A549 (cell line): ENCODE results near the gene COL17A1. TPM values are rescaled to one million over a fixed set of nuclear protein-coding genes. Genes with fewer than 3 reads are reported as not detected.

ENCODE experiments used
- ATAC-seq, 2 experiments: fragments of 200-7000 bp in 1 of 2; fragments of >200 bp in 1 of 2; cut with Nextera tagmentation in 1 of 2; cut with Tn5 transposase in 1 of 2; 3 replicates each; pipeline versions ENCODE4 v1.8.0 to v1.9.1; 2018 to 2020; ENCODE audit warnings: mild to moderate bottlenecking in 1 of 2, moderate library complexity in 1 of 2
- CTCF ChIA-PET: fragments of 300-600 bp; sonication (Branson Sonifier 250); formaldehyde crosslinking; extraction: SDS; loops from one replicate; lab custom pipeline; 2021; ENCODE audit warnings: antibody characterized with exemption, inconsistent platforms; lab: Yijun Ruan, JAX
- POLR2A ChIA-PET: fragments of 350-600 bp; formaldehyde crosslinking; extraction: SDS; loops from one replicate; lab custom pipeline; 2021; ENCODE audit warnings: antibody characterized with exemption, inconsistent platforms; lab: Yijun Ruan, JAX
- DNase-seq, 2 experiments: peaks; one replicate each; pipeline versions ENCODE4 v3.0.0 to v3.0.0-alpha.2; 2011 to 2016; ENCODE audit warnings: low read depth in 1 of 2, low spot score in 1 of 2
- FAIRE-seq: peaks from 2 replicates; lab custom pipeline; 2011; peaks lifted over from hg19 to GRCh38; lab: Jason Lieb, UNC
- H3K27ac ChIP-seq, 2 experiments: fragments of >200 bp; sonication (Bioruptor Twin); formaldehyde crosslinking; 3 replicates each; pipeline ENCODE4 v1.5.1; 2016 to 2017
- H3K4me1 ChIP-seq: fragments of >200 bp; sonication (Bioruptor Twin); formaldehyde crosslinking; 3 replicates; pipeline ENCODE4 v1.6.1; 2016
- H3K4me2 ChIP-seq: fragments of >200 bp; sonication (Bioruptor Twin); formaldehyde crosslinking; 3 replicates; pipeline ENCODE4 v1.6.1; 2016
- H3K4me3 ChIP-seq: fragments of >200 bp; sonication (Bioruptor Twin); formaldehyde crosslinking; 3 replicates; pipeline ENCODE4 v1.5.1; 2016
- H3K9me3 ChIP-seq: fragments of >200 bp; sonication (Bioruptor Twin); formaldehyde crosslinking; 3 replicates; pipeline ENCODE4 v1.6.1; 2016
- BHLHE40 ChIP-seq: IDR thresholded peaks from 2 replicates; pipeline ENCODE4 v1.6.1; 2012; ENCODE audit warnings: low read depth, low read length, inconsistent platforms
- CBX2 ChIP-seq: fragments of 200-600 bp; sonication (generic); IDR thresholded peaks from 2 replicates; pipeline ENCODE4 v1.6.1; 2016; ENCODE audit warnings: low read depth, mild to moderate bottlenecking, borderline replicate concordance
- CBX8 ChIP-seq: fragments of 200-600 bp; sonication (generic); IDR thresholded peaks from 2 replicates; pipeline ENCODE4 v1.6.1; 2016
- CEBPB ChIP-seq, 2 experiments: fragments of >200 bp in 1 of 2; sonication (Bioruptor Twin) in 1 of 2; formaldehyde crosslinking in 1 of 2; IDR thresholded peaks; 2 replicates each; pipeline ENCODE4 v1.6.1; 2012 to 2016
- CHD4 ChIP-seq: fragments of 200-600 bp; sonication (generic); IDR thresholded peaks from 2 replicates; pipeline ENCODE4 v1.6.1; 2016; ENCODE audit warnings: antibody characterized with exemption, mild to moderate bottlenecking, borderline replicate concordance
- E2F6 ChIP-seq: IDR thresholded peaks from 2 replicates; pipeline ENCODE4 v1.6.1; 2012; ENCODE audit warnings: low read depth, borderline replicate concordance
- EP300 ChIP-seq, 2 experiments: fragments of >200 bp; sonication (Bioruptor Twin); formaldehyde crosslinking; IDR thresholded peaks; 2 replicates in 1 of 2; 3 replicates in 1 of 2; pipeline ENCODE4 v1.6.1; 2016 to 2017
- FOSL2 ChIP-seq, 2 experiments: fragments of 450-650 bp in 1 of 2; fragments of >200 bp in 1 of 2; sonication (Bioruptor Twin) in 1 of 2; formaldehyde crosslinking; IDR thresholded peaks; 2 replicates each; pipeline versions ENCODE4 v1.5.0 to v1.6.1; 2016 to 2020; ENCODE audit warnings: mild to moderate bottlenecking in 1 of 2, moderate library complexity in 1 of 2
- GATA3 ChIP-seq: IDR thresholded peaks from 2 replicates; pipeline ENCODE4 v1.6.1; 2012; ENCODE audit warnings: borderline replicate concordance
- HOXB13 ChIP-seq: fragments of 250-450 bp; sonication (Bioruptor Pico); IDR thresholded peaks from 2 replicates; pipeline ENCODE4 v1.5.0; 2020; ENCODE audit warnings: low read depth, mild to moderate bottlenecking, moderate library complexity
- KDM5A ChIP-seq: fragments of 200-600 bp; sonication (generic); IDR thresholded peaks from 2 replicates; pipeline ENCODE4 v1.6.1; 2016; ENCODE audit warnings: antibody characterized with exemption, mild to moderate bottlenecking
- MYC ChIP-seq: IDR thresholded peaks from 2 replicates; pipeline ENCODE4 v1.6.1; 2012; ENCODE audit warnings: mild to moderate bottlenecking, inconsistent platforms, low read length, improper control_type of control experiment, borderline replicate concordance
- NFE2L2 ChIP-seq: fragments of 150-350 bp; conservative IDR thresholded peaks from 2 replicates; pipeline ENCODE4 v1.6.1; 2014; ENCODE audit warnings: low read length
- NR3C1 ChIP-seq: fragments of >200 bp; sonication (Bioruptor Twin); formaldehyde crosslinking; IDR thresholded peaks from 3 replicates; pipeline ENCODE4 v1.6.1; 2017
- PHF8 ChIP-seq: fragments of 200-600 bp; sonication (generic); IDR thresholded peaks from 2 replicates; pipeline ENCODE4 v1.6.1; 2016; ENCODE audit warnings: low read depth, mild to moderate bottlenecking, antibody characterized with exemption, moderate library complexity, borderline replicate concordance
- POLR2A ChIP-seq: IDR thresholded peaks from 2 replicates; pipeline ENCODE4 v1.6.1; 2012; ENCODE audit warnings: mild to moderate bottlenecking, low read length
- RARB ChIP-seq: fragments of 250-450 bp; sonication (Bioruptor Pico); IDR thresholded peaks from 2 replicates; pipeline ENCODE4 v1.8.0; 2021; ENCODE audit warnings: mild to moderate bottlenecking, moderate library complexity
- RCOR1 ChIP-seq: fragments of 150-350 bp; IDR thresholded peaks from 2 replicates; pipeline ENCODE4 v1.6.1; 2014; ENCODE audit warnings: antibody characterized with exemption, low read length, low read depth
- RNF2 ChIP-seq: fragments of 200-600 bp; sonication (generic); IDR thresholded peaks from 2 replicates; pipeline ENCODE4 v1.6.1; 2016; ENCODE audit warnings: low read depth, mild to moderate bottlenecking, antibody characterized with exemption, moderate library complexity, borderline replicate concordance
- SREBF2 ChIP-seq: fragments of 450-650 bp; IDR thresholded peaks from 2 replicates; pipeline ENCODE4 v1.6.1; 2014; ENCODE audit warnings: mild to moderate bottlenecking, moderate library complexity
- TFCP2L1 ChIP-seq: fragments of 250-450 bp; sonication (Bioruptor Pico); IDR thresholded peaks from 2 replicates; pipeline ENCODE4 v1.5.0; 2021; ENCODE audit warnings: mild to moderate bottlenecking
- USF2 ChIP-seq: fragments of 450-650 bp; IDR thresholded peaks from 2 replicates; pipeline ENCODE4 v1.6.1; 2014; ENCODE audit warnings: antibody characterized with exemption
- ZFP36 ChIP-seq: fragments of 450-650 bp; IDR thresholded peaks from 2 replicates; pipeline ENCODE4 v1.6.1; 2014; ENCODE audit warnings: borderline replicate concordance; ENCODE audit not compliant: partially characterized antibody
- ZNF302 ChIP-seq: fragments of 250-450 bp; sonication (Bioruptor Pico); IDR thresholded peaks from 2 replicates; pipeline ENCODE4 v1.9.0; 2021; ENCODE audit warnings: inconsistent platforms, mild to moderate bottlenecking, moderate library complexity
- WGBS: methylation state at CpG from one replicate; pipeline ENCODE4 v1.1.6; 2017; ENCODE audit errors: missing lambda C conversion rate; 5-methylcytosine and 5-hydroxymethylcytosine counted together
- polyA minus RNA-seq: library from RNA; depleted of rRNA, polyadenylated mRNA; stranded (reverse); fragments of >200 nt; gene quantifications from 2 replicates; pipeline ENCODE4 v1.2.3, GENCODE V29; 2011; rRNA and poly(A)+ RNA removed
- polyA plus RNA-seq, 4 experiments: library from polyadenylated mRNA; depleted of rRNA in 3 of 4; stranded (reverse); fragments of >200 nt; fragmentation: RNase III in 1 of 4; extraction: RNeasy Plus Mini Kit Qiagen cat#74134 plus additional on column Dnase treatment in 1 of 4; gene quantifications; 2 replicates in 3 of 4; 3 replicates in 1 of 4; pipeline ENCODE4 v1.2.3, GENCODE V29; 2011 to 2017
- TF ChIP-seq, protein P1 (sequence below): IDR thresholded peaks from 2 replicates; pipeline ENCODE4 v1.6.1; 2012
- TF ChIP-seq, protein P2 (sequence below): fragments of 250-450 bp; sonication (Bioruptor Pico); IDR thresholded peaks from 2 replicates; pipeline ENCODE4 v1.5.0; 2021; ENCODE audit warnings: mild to moderate bottlenecking, moderate library complexity, borderline replicate concordance

COL17A1 gene
- polyA plus RNA-seq (2011; rRNA removed) (0.91 and 1.3 TPM in 2 replicates), polyA plus RNA-seq (2017; fragmentation: RNase III; extraction: RNeasy Plus Mini Kit Qiagen cat#74134 plus additional on column Dnase treatment) (1.5 to 1.7 TPM (median 1.6 TPM) in 3 replicates), polyA minus RNA-seq (0.39 and 1.2 TPM in 2 replicates)
- polyA plus RNA-seq (2012; cell fraction: cytosol; rRNA removed) = 0.41 and 0.54 TPM in 2 replicates
- polyA plus RNA-seq (2012; cell fraction: nucleus; rRNA removed) = 1.8 and 1.9 TPM in 2 replicates

GRCh38 chr10:104085801-104086400, at the start of gene COL17A1:
TSS of gene COL17A1 (minus strand) at chr10:104085880. CDS start at chr10:104080673, 5,207 bp downstream.
- DNase-seq (no peak), ATAC-seq (no peak), FAIRE-seq (no peak)
- POLR2A ChIA-PET = no interaction called here
- Histone ChIP-seq H3K9me3 (no peaks in the 10 kb centered on the region), H3K4me2 (no peak within 1 kb of the TSS), H3K4me3 (no peak within 1 kb of the TSS), H3K4me1 (peaks cover 8% of the 10 kb centered on the region; the same call in 2 of the 3 replicates), H3K27ac (no peak within 1 kb of the TSS)
- 73% methylated on average over 3 of the region's 3 CpGs for WGBS
- CTCF ChIA-PET = interaction anchor here (0.6 kb wide), 1 partner anchor 40 kb away, joined by 3 read pairs; no protein-coding TSS in a partner anchor
- TF ChIP-seq CBX8 = no peak
- TF ChIP-seq KDM5A = no peak
- TF ChIP-seq SREBF2 = no peak
- TF ChIP-seq E2F6 = no peak
- no peak for TF ChIP-seq NFE2L2
- TF ChIP-seq RARB = no peak
- TF ChIP-seq, protein P1, sequence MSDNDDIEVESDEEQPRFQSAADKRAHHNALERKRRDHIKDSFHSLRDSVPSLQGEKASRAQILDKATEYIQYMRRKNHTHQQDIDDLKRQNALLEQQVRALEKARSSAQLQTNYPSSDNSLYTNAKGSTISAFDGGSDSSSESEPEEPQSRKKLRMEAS = no peak
- TF ChIP-seq RNF2 = no peak
- no peak for TF ChIP-seq MYC
- TF ChIP-seq CHD4 = no peak
- no peak for TF ChIP-seq HOXB13 (CRISPR knock-in tag)
- TF ChIP-seq USF2 = no peak
- TF ChIP-seq POLR2A = no peak
- no peak for TF ChIP-seq RCOR1
- TF ChIP-seq BHLHE40 = no peak
- TF ChIP-seq ZNF302 (CRISPR knock-in tag) = no peak
- no peak for TF ChIP-seq EP300 (IDR thresholded peaks at IDR 0.05)
- no peak for TF ChIP-seq GATA3
- TF ChIP-seq TFCP2L1 (CRISPR knock-in tag) = no peak
- TF ChIP-seq CEBPB (IDR thresholded peaks at IDR 0.05) = no peak

GRCh38 chr10:104130041-104130440, 44.4 kb upstream of the COL17A1 start:
- H3K4me3 ChIP-seq = no peak overlapping the region
- ChIA-PET POLR2A (no interaction called here), CTCF (interaction anchor here (0.6 to 1.1 kb wide), 4 partner anchors 8 to 417 kb away, joined by 3 to 6 read pairs (median 3); partner anchors contain the start of gene SFR1)
- no peak overlapping the region for H3K4me2 ChIP-seq
- TF ChIP-seq, protein P2, sequence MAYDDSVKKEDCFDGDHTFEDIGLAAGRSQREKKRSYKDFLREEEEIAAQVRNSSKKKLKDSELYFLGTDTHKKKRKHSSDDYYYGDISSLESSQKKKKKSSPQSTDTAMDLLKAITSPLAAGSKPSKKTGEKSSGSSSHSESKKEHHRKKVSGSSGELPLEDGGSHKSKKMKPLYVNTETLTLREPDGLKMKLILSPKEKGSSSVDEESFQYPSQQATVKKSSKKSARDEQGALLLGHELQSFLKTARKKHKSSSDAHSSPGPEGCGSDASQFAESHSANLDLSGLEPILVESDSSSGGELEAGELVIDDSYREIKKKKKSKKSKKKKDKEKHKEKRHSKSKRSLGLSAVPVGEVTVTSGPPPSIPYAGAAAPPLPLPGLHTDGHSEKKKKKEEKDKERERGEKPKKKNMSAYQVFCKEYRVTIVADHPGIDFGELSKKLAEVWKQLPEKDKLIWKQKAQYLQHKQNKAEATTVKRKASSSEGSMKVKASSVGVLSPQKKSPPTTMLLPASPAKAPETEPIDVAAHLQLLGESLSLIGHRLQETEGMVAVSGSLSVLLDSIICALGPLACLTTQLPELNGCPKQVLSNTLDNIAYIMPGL (CRISPR knock-in tag) = no peak
- TF ChIP-seq PHF8 = no peak
- TF ChIP-seq RNF2 = no peak
- no peak for TF ChIP-seq E2F6
- no peak for TF ChIP-seq RARB
- no peak for TF ChIP-seq CBX2
- TF ChIP-seq FOSL2 (IDR thresholded peaks at IDR 0.05) = no peak
- TF ChIP-seq FOSL2 (CRISPR knock-in tag; IDR thresholded peaks at IDR 0.05) = no peak
- no peak for TF ChIP-seq ZFP36
- TF ChIP-seq POLR2A = no peak
- TF ChIP-seq USF2 = no peak
- TF ChIP-seq NR3C1 = no peak
- H3K4me1 ChIP-seq = peaks cover 14% of the 10 kb centered on the region; the same call in 2 of the 3 replicates
- H3K27ac ChIP-seq = no peak overlapping the region
- no peak for FAIRE-seq
- 53% methylated on average over 3 of the region's 3 CpGs for WGBS
- ATAC-seq = no peak
- H3K9me3 ChIP-seq = no peaks in the 10 kb centered on the region
- DNase-seq = no peak
